Left lung (tissue), 10 donors: Measurements from ENCODE around the gene FAM149B1. TPM values are rescaled to one million over a fixed set of nuclear protein-coding genes. Genes with fewer than 3 reads are reported as not detected.
"Not testable (repeated sequence)": the region's sequence is repeated elsewhere in the genome, so short reads cannot be mapped to it uniquely, and the experiment has no call there.

Experiments used
- ATAC-seq: fragments of 200-7000 bp; cut with Tn5 transposase; one replicate; pipeline ENCODE4 v1.9.1; 2020; ENCODE audit warnings: moderate library complexity
- DNase-seq, 4 donors: peaks; one replicate each; pipeline ENCODE4 v3.0.0-alpha.2; 2013 to 2020
- H3K27ac ChIP-seq, 2 donors: fragments of 200-600 bp; sonication (generic) in 1 of 2; one replicate each; pipeline versions ENCODE4 v1.5.0 to v1.8.0; 2020 to 2021
- H3K27me3 ChIP-seq, 2 donors: fragments of 200-600 bp; sonication (generic) in 1 of 2; one replicate each; pipeline versions ENCODE4 v1.5.0 to v1.8.0; 2020 to 2021
- H3K36me3 ChIP-seq, 2 donors: fragments of 200-600 bp; sonication (generic) in 1 of 2; one replicate each; pipeline versions ENCODE4 v1.5.0 to v1.8.0; 2020 to 2021
- H3K4me1 ChIP-seq, 2 donors: fragments of 200-600 bp; one replicate each; pipeline ENCODE4 v1.8.0; 2021
- H3K4me3 ChIP-seq, 2 donors: fragments of 200-600 bp; sonication (generic) in 1 of 2; one replicate each; pipeline versions ENCODE4 v1.5.0 to v1.8.0; 2020 to 2021; ENCODE audit warnings: mild to moderate bottlenecking in 1 of 2
- H3K9me3 ChIP-seq, 2 donors: fragments of 200-600 bp; sonication (generic) in 1 of 2; one replicate each; pipeline versions ENCODE4 v1.5.0 to v1.8.0; 2020 to 2021
- intact Hi-C, 2 donors: fragments of 100-400 bp; cut with DNase I; formaldehyde crosslinking; loops; one replicate each; pipeline versions ENCODE4 v1.11.2 to v1.14.2; 2022
- polyA plus RNA-seq, 6 donors: library from polyadenylated mRNA; unstranded; fragments of 120-200 nt; gene quantifications; one replicate each; pipeline ENCODE4 v1.2.1, GENCODE V29; 2013; ENCODE audit not compliant: insufficient read length in 6 of 6
- total RNA-seq, 2 donors: library from RNA; stranded (reverse); fragmentation: NEBNext Ultra II Directional; extraction: Animal tissue kit (Norgen Biotek cat#: 25700); gene quantifications; one replicate each; pipeline ENCODE4 v1.2.1, GENCODE V29; 2021
- TF ChIP-seq, protein P1 (sequence below), 2 donors: fragments of 200-600 bp; sonication (generic) in 1 of 2; IDR thresholded peaks; one replicate each; pipeline versions ENCODE4 v1.5.0 to v1.8.0; 2021; ENCODE audit warnings: antibody characterized with exemption in 2 of 2
- donor health status: DM: no; HTN: yes; CAD: no.
- donor health status: DM: no; HTN: no; CAD: no.

FAM149B1 gene
- total and polyA plus RNA-seq, 8 donors: 20.4 to 58.8 (median 49.8) TPM

DNA sequence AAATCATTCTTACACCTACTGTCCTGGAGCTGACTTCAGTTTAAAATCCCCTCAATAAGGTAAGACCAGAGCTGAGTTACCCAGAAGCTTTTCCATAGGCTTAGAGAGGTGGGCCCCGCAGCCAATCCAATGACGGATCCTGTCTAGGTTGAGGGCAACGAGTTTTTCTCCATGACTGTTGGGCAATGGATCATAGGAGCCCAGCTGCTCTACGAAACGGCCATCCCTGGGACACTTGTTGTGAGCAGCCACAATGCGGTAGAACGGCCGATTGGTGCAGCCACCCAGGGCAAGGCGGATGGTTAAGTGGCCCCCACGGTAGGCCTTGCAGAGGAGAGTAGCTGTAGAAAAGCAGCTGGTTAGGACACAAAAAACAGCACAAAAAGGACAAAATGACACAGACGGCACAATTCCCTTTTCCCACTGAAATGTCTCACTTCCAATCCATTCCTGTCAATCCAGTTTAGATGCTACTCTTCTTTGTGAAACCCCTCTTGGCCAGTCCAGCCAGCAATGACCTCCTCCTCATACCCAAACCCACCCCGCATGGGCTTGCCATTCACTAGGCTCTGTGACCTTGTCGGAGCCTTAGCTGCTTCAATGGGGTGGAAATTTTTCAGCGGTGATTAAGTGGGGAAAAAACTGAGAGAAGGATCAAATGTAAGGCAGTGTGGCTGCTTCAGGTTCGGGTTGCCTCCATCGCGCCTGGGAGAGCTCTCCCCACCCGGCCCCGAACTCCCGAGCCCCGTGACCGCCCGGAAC is 83.9 kb downstream of the FAM149B1 start:
- Histone ChIP-seq H3K27me3 (no peaks in the 10 kb centered on the region), H3K9me3 (no peaks in the 10 kb centered on the region), H3K27ac (peak overlapping the region; percentile 75 to 92), H3K36me3 (peaks cover 0 to 24% of the 10 kb centered on the region in 2 donors), H3K4me3 (peak overlapping the region; percentile 60 to 91), H3K4me1 (peaks cover 19 to 34% of the 10 kb centered on the region in 2 donors)
- intact Hi-C loops: no loop called here
- TF ChIP-seq, protein P1, sequence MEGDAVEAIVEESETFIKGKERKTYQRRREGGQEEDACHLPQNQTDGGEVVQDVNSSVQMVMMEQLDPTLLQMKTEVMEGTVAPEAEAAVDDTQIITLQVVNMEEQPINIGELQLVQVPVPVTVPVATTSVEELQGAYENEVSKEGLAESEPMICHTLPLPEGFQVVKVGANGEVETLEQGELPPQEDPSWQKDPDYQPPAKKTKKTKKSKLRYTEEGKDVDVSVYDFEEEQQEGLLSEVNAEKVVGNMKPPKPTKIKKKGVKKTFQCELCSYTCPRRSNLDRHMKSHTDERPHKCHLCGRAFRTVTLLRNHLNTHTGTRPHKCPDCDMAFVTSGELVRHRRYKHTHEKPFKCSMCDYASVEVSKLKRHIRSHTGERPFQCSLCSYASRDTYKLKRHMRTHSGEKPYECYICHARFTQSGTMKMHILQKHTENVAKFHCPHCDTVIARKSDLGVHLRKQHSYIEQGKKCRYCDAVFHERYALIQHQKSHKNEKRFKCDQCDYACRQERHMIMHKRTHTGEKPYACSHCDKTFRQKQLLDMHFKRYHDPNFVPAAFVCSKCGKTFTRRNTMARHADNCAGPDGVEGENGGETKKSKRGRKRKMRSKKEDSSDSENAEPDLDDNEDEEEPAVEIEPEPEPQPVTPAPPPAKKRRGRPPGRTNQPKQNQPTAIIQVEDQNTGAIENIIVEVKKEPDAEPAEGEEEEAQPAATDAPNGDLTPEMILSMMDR (IDR thresholded peaks at IDR 0.05): no peak
- ATAC-seq (peak; percentile 76), DNase-seq (no peak)

DNA sequence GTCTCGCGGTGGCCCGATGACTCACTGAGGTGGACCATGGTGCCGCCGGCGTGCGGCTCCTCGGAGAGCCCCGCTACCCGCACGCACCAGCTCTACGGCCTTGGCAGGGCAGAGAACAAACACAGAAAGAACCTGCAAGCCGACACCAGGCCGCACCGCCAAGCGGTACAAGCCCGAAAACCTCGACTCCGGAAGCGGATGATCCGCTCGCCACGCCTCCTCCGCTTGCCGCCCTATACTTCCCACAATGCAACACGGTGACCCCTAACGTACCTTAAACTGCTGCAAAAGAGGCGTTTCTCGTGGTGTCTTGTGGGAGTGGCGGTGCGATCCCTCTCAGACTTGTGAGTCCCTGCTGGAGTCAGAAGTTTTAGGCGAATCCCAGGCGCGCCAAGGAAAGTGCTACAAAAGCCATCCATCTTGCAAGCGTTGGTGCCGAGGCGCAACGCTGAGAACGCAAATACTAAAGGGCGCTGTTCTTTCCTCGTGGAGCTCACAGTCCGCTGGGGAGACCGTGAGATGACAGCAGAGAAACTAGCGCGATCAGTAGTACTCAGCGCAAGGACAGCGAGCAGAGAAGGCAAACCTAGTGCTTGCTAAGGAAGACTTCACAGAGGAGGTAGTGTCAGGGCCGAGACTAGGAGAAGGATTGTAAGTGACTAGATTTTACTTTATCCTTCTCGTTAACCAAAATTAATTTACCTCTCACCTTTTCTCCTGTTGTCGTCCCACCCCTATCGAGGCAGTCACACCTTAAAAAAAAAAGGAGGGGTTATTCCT is 84.7 kb downstream of the FAM149B1 start, which contains the start of gene MRPS16:
TSS of gene MRPS16 (minus strand) at position 200 of the 780 bp plus-strand sequence. CDS start at position 38, 162 bp downstream.
- DNase-seq (peak; percentile 93 to 97 (median 94)), ATAC-seq (peak; percentile 98)
- H3K9me3 ChIP-seq: no peaks in the 10 kb centered on the region
- no peaks in the 10 kb centered on the region for H3K27me3 ChIP-seq
- peak within 1 kb of the TSS; percentile 75 to 92 for H3K27ac ChIP-seq
- TF ChIP-seq, protein P1 (IDR thresholded peaks at IDR 0.05): no peak
- peak within 1 kb of the TSS; percentile 60 to 91 for H3K4me3 ChIP-seq
- intact Hi-C loops: no loop called here
- H3K36me3 ChIP-seq: peaks cover 0 to 24% of the 10 kb centered on the region in 2 donors
- H3K4me1 ChIP-seq: peaks cover 17 to 32% of the 10 kb centered on the region in 2 donors

DNA sequence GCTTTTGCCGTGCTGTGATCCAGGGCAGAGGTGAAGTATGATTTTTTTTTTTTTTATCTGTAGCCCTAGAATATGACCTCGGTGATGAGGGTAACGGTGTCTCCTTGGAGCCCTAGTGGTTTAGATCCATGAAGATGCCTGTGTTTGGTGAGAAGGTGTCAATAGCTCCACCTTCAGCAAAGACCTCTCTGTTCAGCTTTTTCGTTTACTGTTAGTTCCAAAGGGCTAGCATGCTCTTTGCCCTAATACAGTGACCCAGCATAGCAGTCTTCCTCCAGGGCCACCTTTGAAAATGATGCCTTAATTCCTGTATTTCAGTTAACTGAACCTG is 85.3 kb downstream of the FAM149B1 start:
- ATAC-seq (peak; percentile 6), DNase-seq (no peak)
- Histone ChIP-seq H3K9me3 (no peaks in the 10 kb centered on the region), H3K4me3 (peak overlapping the region; percentile 60 to 91), H3K27me3 (no peaks in the 10 kb centered on the region), H3K36me3 (peaks cover 0 to 24% of the 10 kb centered on the region in 2 donors), H3K27ac (peak overlapping the region; percentile 75 to 92), H3K4me1 (peaks cover 15 to 27% of the 10 kb centered on the region in 2 donors)
- TF ChIP-seq, protein P1 (IDR thresholded peaks at IDR 0.05): no peak
- intact Hi-C loops: no loop called here

DNA sequence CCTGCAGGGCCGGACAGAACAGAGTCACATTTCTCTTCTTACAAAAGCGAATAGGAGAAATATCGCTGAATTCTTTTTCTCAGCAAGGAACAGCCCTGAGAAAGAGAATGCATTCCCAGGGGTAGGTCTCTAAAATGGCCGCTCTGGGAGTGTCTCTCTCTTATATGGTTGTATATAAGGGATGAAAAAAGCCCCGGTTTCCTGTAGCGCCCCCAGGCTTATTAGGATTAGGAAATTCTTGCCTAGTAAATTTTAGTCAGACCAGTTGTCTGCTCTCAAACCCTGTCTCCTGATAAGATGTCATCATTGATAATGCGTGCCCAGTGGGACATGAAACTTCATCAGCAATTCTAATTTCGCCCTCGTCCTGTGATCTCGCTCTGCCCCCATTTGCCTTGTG is 90.7 kb downstream of the FAM149B1 start:
- H3K27me3 ChIP-seq, H3K4me3 ChIP-seq, H3K36me3 ChIP-seq, H3K27ac ChIP-seq, H3K4me1 ChIP-seq, ATAC-seq, intact Hi-C loops, DNase-seq: not testable (repeated sequence)
- peaks cover 0 to 11% of the 10 kb centered on the region in 2 donors for H3K9me3 ChIP-seq

DNA sequence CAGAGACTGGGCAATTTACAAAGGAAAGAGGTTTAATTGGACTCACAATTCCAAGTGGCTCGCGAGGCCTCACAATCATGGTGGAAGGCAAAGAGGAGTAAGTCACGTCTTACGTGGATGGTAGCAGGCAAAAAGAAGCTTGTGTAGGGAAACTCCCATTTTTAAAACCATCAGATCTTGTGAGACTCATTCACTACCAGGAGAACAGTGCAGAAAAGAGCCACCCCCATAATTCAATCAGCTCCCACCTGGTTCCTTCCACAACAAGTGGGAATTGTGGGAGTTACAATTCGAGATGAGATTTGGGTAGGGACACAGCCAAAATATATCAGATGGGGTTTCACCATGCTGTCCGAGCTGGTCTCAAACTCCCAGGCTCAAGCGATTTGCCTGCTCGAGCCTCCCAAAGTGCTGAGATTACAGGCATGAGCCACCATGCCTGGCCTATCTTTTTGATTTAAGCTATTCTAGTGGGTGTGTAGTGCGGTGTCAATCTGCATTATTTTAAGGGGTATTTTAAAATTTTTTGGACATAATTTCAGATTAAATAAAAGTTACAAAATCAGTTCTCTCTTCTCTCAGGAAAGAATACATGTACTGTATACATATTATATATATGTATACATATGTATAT is 93.6 kb downstream of the FAM149B1 start:
- no peak for DNase-seq
- Histone ChIP-seq H3K27ac (no peak overlapping the region), H3K27me3 (no peaks in the 10 kb centered on the region), H3K9me3 (peaks cover 0 to 11% of the 10 kb centered on the region in 2 donors), H3K36me3 (no peaks in the 10 kb centered on the region), H3K4me1 (no peaks in the 10 kb centered on the region), H3K4me3 (no peak overlapping the region)
- no peak for ATAC-seq
- intact Hi-C loops: no loop called here
- TF ChIP-seq, protein P1 (IDR thresholded peaks at IDR 0.05): no peak
